GM12874 (cell line): ENCODE measurements around the gene RAD51B.

Experiments
- CTCF ChIP-seq: IDR thresholded peaks from 2 replicates; pipeline ENCODE4 v1.5.1; 2011; ENCODE audit warnings: low read depth, mild to moderate bottlenecking, control low read depth, low read length, moderate library complexity; ENCODE audit not compliant: insufficient read depth

The RAD51B gene

GRCh38 chr14:68246074-68246785 lies 426.7 kb downstream of the RAD51B start:
- TF ChIP-seq CTCF = no peak

- no peak for TF ChIP-seq CTCF
Observed at GRCh38 chr14:68246786-68247105, 427.2 kb downstream of the RAD51B start.

- no peak for TF ChIP-seq CTCF
Observed at GRCh38 chr14:68247274-68247673, 427.7 kb downstream of the RAD51B start.

GRCh38 chr14:68247676-68248268 lies 428.2 kb downstream of the RAD51B start:
- no peak for TF ChIP-seq CTCF

GRCh38 chr14:68248481-68249255 lies 429.1 kb downstream of the RAD51B start:
- peak; percentile 12; the same call in 1 of the 2 replicates for TF ChIP-seq CTCF

GRCh38 chr14:68249661-68250451 lies 430.3 kb downstream of the RAD51B start:
- TF ChIP-seq CTCF = no peak
